HUES6 (cell line): ENCODE data around the gene VASH2.
A peak's percentile ranks its signal among the peaks of the same experiment; 100 is the strongest.
"Not testable (repeated sequence)": the region's sequence is repeated elsewhere in the genome, so short reads cannot be mapped to it uniquely, and the experiment has no call there.

ENCODE experiments used
- H3K27ac ChIP-seq: 2 replicates; pipeline ENCODE4 v1.7.0; 2013; ENCODE audit warnings: low read depth, mild to moderate bottlenecking, low read length, inconsistent platforms
- H3K27me3 ChIP-seq: 2 replicates; pipeline ENCODE4 v1.6.1; 2013; ENCODE audit warnings: low read length; ENCODE audit not compliant: control insufficient read depth, insufficient read depth
- H3K36me3 ChIP-seq: 2 replicates; pipeline ENCODE4 v1.6.1; 2013; ENCODE audit warnings: low read length; ENCODE audit not compliant: control insufficient read depth, insufficient read depth
- H3K4me1 ChIP-seq: 2 replicates; pipeline ENCODE4 v1.6.1; 2013; ENCODE audit warnings: low read length; ENCODE audit not compliant: control insufficient read depth, insufficient read depth
- H3K4me3 ChIP-seq: 2 replicates; pipeline ENCODE4 v1.5.1; 2013; ENCODE audit warnings: low read depth, low read length
- H3K9ac ChIP-seq: one replicate; pipeline ENCODE4 v1.6.1; 2013; ENCODE audit warnings: mild to moderate bottlenecking, low read length
- H3K9me3 ChIP-seq: 2 replicates; pipeline ENCODE4 v1.6.1; 2013; ENCODE audit warnings: low read depth, low read length; ENCODE audit not compliant: control insufficient read depth, insufficient read depth

VASH2 gene

DNA sequence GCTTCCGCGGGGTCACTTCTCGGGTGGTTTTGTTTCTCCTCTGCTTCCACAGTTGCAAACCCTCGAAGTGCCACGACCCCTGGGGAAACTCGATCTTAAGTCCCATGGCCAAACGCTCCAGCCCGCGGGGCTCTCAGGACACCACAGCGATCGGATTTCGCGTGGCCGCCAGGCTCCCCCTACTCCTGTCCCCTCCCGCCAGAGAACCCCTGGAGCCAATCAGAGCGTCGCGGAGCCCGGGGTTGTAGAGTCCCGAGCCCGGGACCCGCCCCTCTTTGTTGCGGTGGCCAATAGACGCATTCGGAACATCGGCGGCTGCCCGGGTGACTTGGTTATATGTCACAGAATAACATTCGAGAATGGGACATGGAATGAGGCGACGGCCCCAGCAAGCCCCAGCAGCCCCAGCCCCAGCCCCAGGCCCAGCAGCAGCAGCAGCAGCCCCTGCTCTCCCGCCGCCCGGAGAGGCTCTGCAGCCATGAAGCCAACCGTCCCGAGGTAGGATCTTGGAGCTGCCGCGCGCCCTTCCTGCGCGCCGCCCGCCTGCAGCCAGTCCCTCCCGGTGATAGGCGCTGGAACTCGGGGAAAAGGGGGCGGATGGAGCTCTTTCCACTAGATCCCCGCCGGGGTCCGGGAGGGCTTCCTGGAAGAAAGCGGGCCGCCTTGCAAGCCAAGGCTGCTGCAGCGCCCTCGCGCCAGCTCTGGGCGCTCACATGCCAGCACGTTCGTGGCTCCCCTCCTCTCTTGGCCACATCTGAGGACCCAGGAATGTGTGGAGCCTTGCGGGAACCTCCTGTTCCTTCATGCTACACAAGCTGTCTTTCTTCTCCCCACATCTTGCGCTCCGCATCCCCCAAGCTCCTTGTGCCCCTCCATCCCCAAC, at the start of gene VASH2:
Gene VASH2, plus strand, starts transcription at position 299 of the 883 bp plus-strand sequence. CDS start 1,002 bp downstream, outside the sequence.
- peak within 1 kb of the TSS; percentile 74 for H3K9ac ChIP-seq
- H3K36me3 ChIP-seq, result peaks cover 44% of the 10 kb centered on the region
- peak within 1 kb of the TSS; percentile 75 for H3K4me3 ChIP-seq
- H3K27ac ChIP-seq, result peak within 1 kb of the TSS; percentile 72; the same call in 1 of the 2 replicates
- peaks cover 5% of the 10 kb centered on the region; the same call in 1 of the 2 replicates for H3K9me3 ChIP-seq
- H3K27me3 ChIP-seq, result no peaks in the 10 kb centered on the region
- H3K4me1 ChIP-seq, result peaks cover 39% of the 10 kb centered on the region

DNA sequence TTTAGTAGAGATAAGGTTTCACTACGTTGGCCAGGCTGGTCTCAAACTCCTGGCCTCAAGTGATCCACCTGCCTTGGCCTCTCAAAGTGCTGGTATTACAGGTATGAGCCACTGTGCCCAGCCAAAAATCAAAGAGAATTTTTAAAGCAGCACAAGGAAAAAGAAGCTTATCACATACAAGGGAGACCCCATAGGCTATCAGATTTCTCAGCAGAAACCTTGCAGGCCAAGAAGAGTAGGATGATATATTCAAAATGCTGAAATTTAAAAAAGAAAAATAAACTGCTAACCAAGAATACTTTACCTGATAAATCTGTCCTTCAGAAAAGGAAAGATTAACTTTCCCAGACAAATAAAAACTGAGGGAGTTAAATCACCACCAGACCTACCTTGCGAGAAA, 49.1 kb upstream of the VASH2 start:
- Histone ChIP-seq H3K4me1 (peaks cover 11% of the 10 kb centered on the region), H3K9me3 (peaks cover 60% of the 10 kb centered on the region), H3K27ac (no peak overlapping the region), H3K4me3 (no peak overlapping the region), H3K36me3 (peaks cover 89% of the 10 kb centered on the region), H3K27me3 (no peaks in the 10 kb centered on the region), H3K9ac (no peak overlapping the region)

DNA sequence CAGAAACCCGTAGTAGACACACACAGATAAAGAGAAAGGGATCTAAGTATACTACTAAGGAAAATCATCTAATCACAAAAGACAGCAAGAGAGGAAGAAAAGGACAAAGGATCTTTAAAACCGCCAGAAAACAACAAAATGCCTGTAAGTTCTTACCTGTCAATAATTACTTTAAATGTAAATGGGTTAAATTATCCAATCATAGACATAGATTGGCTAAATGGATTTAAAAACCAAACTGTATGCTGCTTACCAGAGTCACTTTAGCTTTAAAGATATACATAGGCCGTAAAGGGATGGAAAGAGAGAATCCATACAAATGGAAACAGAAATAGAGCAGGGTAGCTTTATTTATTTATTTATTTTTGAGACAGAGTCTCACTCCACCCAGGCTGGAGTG, 48.3 kb upstream of the VASH2 start:
- H3K27ac ChIP-seq, result no peak overlapping the region
- no peaks in the 10 kb centered on the region for H3K27me3 ChIP-seq
- H3K4me3 ChIP-seq, result no peak overlapping the region
- H3K9me3 ChIP-seq, result peaks cover 60% of the 10 kb centered on the region
- peaks cover 17% of the 10 kb centered on the region for H3K4me1 ChIP-seq
- H3K9ac ChIP-seq, result no peak overlapping the region
- H3K36me3 ChIP-seq, result peaks cover 92% of the 10 kb centered on the region

DNA sequence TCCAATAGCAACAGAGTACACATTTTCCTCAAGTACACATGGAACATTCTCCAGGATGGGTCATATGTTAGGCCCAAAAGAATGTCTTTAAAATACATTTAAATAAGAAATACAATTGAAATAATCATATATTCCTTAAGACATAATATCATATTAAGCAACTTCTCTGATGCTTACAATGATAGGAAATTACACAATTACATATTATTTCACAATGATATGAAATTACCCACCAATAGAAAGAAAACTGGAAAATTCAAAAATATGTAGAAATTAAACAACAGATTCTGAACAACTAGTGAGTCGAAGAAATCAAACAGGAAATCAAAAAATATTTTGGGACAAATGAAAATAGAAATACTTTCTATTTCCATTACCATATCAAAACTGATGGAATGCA, 46.7 kb upstream of the VASH2 start:
- no peak overlapping the region for H3K9ac ChIP-seq
- H3K9me3 ChIP-seq, result peaks cover 58% of the 10 kb centered on the region
- H3K27ac ChIP-seq, result no peak overlapping the region
- no peaks in the 10 kb centered on the region for H3K27me3 ChIP-seq
- peaks cover 85% of the 10 kb centered on the region for H3K36me3 ChIP-seq
- no peak overlapping the region for H3K4me3 ChIP-seq
- H3K4me1 ChIP-seq, result peaks cover 29% of the 10 kb centered on the region

- Histone ChIP-seq H3K4me1 (peaks cover 31% of the 10 kb centered on the region), H3K27ac (peak overlapping the region; percentile 98), H3K9me3 (peaks cover 31% of the 10 kb centered on the region), H3K9ac (peak overlapping the region; percentile 92), H3K36me3 (peaks cover 47% of the 10 kb centered on the region)
- not testable (repeated sequence) for H3K27me3 ChIP-seq, H3K4me3 ChIP-seq
Measured at GRCh38 chr1:212908071-212908470, 42.3 kb upstream of the VASH2 start.

DNA sequence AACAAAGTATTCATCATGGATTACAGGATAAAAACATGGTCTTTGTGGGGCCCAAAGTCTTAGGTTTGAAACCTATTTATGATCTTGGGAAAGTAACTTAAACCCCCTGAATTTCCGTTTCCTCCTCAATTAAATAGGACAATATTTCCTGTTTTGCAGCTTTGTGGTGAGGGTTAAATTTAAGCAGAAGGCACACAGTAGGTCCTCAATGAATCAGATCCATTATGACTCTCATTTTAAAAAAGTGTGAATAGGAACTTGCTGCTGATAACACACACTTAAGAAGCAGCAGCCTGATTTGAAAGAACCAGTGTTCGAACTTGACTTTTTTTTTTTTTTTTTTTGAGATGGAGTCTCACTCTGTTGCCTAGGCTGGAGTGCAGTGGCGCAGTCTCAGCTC, 41.4 kb upstream of the VASH2 start:
- H3K27ac ChIP-seq, result peak overlapping the region; percentile 96

GRCh38 chr1:212909652-212910063, 40.7 kb upstream of the VASH2 start:
- Histone ChIP-seq H3K4me3 (peak overlapping the region; percentile 38), H3K36me3 (peaks cover 32% of the 10 kb centered on the region), H3K9ac (peak overlapping the region; percentile 98), H3K4me1 (peaks cover 34% of the 10 kb centered on the region), H3K9me3 (peaks cover 16% of the 10 kb centered on the region; the same call in 1 of the 2 replicates), H3K27ac (peak overlapping the region; percentile 96), H3K27me3 (no peaks in the 10 kb centered on the region)

More for the DNA sequence above, 41.4 kb upstream of the VASH2 start:
- no peaks in the 10 kb centered on the region for H3K27me3 ChIP-seq
- peaks cover 22% of the 10 kb centered on the region; the same call in 1 of the 2 replicates for H3K9me3 ChIP-seq
- peak overlapping the region; percentile 94 for H3K9ac ChIP-seq
- no peak overlapping the region for H3K4me3 ChIP-seq
- H3K4me1 ChIP-seq, result peaks cover 31% of the 10 kb centered on the region
- H3K36me3 ChIP-seq, result peaks cover 38% of the 10 kb centered on the region

DNA sequence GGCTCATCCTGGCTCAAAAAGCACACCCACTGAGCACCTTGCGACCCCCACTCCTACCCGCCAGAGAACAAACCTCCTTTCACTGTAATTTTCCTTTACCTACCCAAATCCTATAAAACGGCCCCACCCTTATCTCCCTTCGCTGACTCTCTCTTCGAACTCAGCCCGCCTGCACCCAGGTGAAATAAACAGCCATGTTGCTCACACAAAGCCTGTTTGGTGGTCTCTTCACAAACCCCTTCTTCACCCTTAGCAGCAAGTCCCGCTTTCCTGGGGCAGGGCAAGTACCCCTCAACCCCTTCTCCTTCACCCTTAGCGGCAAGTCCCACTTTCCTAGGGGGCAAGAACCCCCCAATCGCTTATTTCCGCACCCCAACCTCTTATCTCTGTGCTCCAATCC, 40.1 kb upstream of the VASH2 start:
- Histone ChIP-seq H3K27ac (peak overlapping the region; percentile 75; the same call in 1 of the 2 replicates), H3K9ac (peak overlapping the region; percentile 90), H3K4me1 (peaks cover 39% of the 10 kb centered on the region), H3K36me3 (peaks cover 27% of the 10 kb centered on the region), H3K4me3 (peak overlapping the region; percentile 47), H3K9me3 (peaks cover 10% of the 10 kb centered on the region; the same call in 1 of the 2 replicates)
- H3K27me3 ChIP-seq, result not testable (repeated sequence)

- H3K4me1 ChIP-seq, result peaks cover 44% of the 10 kb centered on the region
- peak overlapping the region; percentile 51 for H3K4me3 ChIP-seq
- H3K27me3 ChIP-seq, H3K9me3 ChIP-seq, H3K36me3 ChIP-seq: not testable (repeated sequence)
- peak overlapping the region; percentile 68; the same call in 1 of the 2 replicates for H3K27ac ChIP-seq
- peak overlapping the region; percentile 85 for H3K9ac ChIP-seq
Measured at GRCh38 chr1:212913638-212914037, 36.7 kb upstream of the VASH2 start.

DNA sequence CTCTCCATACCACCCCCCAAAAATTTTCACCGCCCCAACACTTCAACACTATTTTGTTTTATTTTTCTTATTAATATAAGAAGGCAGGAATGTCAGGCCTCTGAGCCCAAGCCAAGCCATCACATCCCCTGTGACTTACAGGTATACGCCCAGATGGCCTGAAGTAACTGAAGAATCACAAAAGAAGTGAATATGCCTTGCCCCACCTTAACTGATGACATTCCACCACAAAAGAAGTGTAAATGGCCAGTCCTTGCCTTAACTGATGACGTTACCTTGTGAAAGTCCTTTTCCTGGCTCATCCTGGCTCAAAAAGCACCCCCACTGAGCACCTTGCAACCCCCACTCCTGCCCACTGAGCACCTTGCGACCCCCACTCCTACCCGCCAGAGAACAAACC, 36.2 kb upstream of the VASH2 start:
- not testable (repeated sequence) for H3K9me3 ChIP-seq, H3K36me3 ChIP-seq, H3K27me3 ChIP-seq
- Histone ChIP-seq H3K4me3 (peak overlapping the region; percentile 51), H3K9ac (peak overlapping the region; percentile 92), H3K27ac (peak overlapping the region; percentile 95), H3K4me1 (peaks cover 43% of the 10 kb centered on the region)

DNA sequence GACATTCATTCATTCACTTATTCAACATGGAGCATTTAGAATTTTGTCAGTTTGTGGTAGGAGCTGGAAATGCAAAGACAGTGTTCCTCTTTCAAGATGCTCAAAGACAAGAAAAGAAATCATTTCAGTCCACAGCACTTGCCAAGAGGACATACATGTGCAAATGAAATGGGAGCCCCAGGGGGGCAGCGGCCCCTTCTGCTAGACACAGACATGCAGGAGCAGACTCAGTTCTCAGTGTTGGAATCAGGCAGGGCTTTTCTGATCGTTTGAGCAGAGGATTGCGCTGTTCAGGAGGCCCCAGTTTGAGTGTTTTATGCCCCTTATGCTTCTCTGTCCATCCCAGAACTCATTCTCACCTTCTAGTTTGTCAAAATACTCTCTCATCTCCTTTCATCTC, 35.6 kb upstream of the VASH2 start:
- H3K9ac ChIP-seq, result peak overlapping the region; percentile 92
- peak overlapping the region; percentile 53 for H3K4me3 ChIP-seq
- no peaks in the 10 kb centered on the region for H3K9me3 ChIP-seq
- H3K4me1 ChIP-seq, result peaks cover 40% of the 10 kb centered on the region
- peak overlapping the region; percentile 95 for H3K27ac ChIP-seq
- no peaks in the 10 kb centered on the region; the same call in 1 of the 2 replicates for H3K36me3 ChIP-seq
- no peaks in the 10 kb centered on the region for H3K27me3 ChIP-seq
